Endothelial cell of umbilical vein (primary cell): ENCODE measurements around the gene ADAMTSL2.

Experiments used
- EZH2 ChIP-seq: IDR thresholded peaks from 2 replicates; pipeline ENCODE4 v1.6.1; 2012; ENCODE audit warnings: borderline replicate concordance, low read depth, mild to moderate bottlenecking, moderate library complexity, low read length, inconsistent platforms; ENCODE audit not compliant: severe bottlenecking
- FOS ChIP-seq: IDR thresholded peaks from 2 replicates; pipeline ENCODE4 v1.6.1; 2011; ENCODE audit warnings: mild to moderate bottlenecking, low read length, moderate library complexity, borderline replicate concordance; ENCODE audit not compliant: insufficient read depth
- JUN ChIP-seq: IDR thresholded peaks from 2 replicates; pipeline ENCODE4 v1.6.1; 2011; ENCODE audit warnings: borderline replicate concordance, low read depth; ENCODE audit not compliant: insufficient read length, insufficient read depth
- MYC ChIP-seq: IDR thresholded peaks from one replicate; pipeline ENCODE4 v1.6.1; 2011; ENCODE audit warnings: mild to moderate bottlenecking, low read depth, low read length
- POLR2A ChIP-seq: IDR thresholded peaks from 2 replicates; pipeline ENCODE4 v1.6.1; 2012; ENCODE audit warnings: low read depth, mild to moderate bottlenecking, control low read depth, low read length
- POLR2AphosphoS5 ChIP-seq: IDR thresholded peaks from 2 replicates; pipeline ENCODE4 v1.6.1; 2012; ENCODE audit warnings: low read depth, mild to moderate bottlenecking, control low read depth, low read length, moderate library complexity; ENCODE audit not compliant: insufficient read depth
- TF ChIP-seq, protein P1 (sequence below), 2 donors: IDR thresholded peaks; 1 replicate in 1 of 2; 2 replicates in 1 of 2; pipeline ENCODE4 v1.5.1; 2011; ENCODE audit warnings: low read length in 2 of 2, mild to moderate bottlenecking in 2 of 2, moderate library complexity in 2 of 2, control low read depth in 1 of 2, inconsistent platforms in 1 of 2, low read depth in 1 of 2; ENCODE audit not compliant: insufficient read depth in 1 of 2; ENCODE audit errors: extremely low read depth in 1 of 2
- TF ChIP-seq, protein P2 (sequence below): IDR thresholded peaks from 2 replicates; pipeline ENCODE4 v1.6.1; 2011; ENCODE audit not compliant: insufficient read depth, insufficient read length

DNA sequence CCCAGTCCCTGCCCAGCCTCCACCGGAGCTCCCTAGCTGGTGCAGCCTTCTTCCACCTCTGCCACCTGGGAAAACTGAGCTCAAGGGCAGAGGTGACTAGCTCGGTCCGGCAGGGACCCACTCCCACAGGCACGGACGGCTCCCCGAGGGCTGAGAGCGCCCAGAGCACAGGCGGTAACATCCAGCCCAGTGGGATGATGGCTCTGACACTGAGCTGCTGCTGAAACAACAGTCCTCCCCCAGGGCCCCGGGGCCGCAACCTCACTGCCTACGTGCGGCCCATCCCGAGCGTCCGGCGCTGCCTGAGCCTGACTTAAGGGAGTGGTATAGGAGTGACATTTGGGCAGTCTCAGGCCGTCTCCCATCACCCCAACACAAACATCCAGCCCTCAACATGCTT, 70.9 kb downstream of the ADAMTSL2 start:
- TF ChIP-seq MYC = no peak
- TF ChIP-seq, protein P1, sequence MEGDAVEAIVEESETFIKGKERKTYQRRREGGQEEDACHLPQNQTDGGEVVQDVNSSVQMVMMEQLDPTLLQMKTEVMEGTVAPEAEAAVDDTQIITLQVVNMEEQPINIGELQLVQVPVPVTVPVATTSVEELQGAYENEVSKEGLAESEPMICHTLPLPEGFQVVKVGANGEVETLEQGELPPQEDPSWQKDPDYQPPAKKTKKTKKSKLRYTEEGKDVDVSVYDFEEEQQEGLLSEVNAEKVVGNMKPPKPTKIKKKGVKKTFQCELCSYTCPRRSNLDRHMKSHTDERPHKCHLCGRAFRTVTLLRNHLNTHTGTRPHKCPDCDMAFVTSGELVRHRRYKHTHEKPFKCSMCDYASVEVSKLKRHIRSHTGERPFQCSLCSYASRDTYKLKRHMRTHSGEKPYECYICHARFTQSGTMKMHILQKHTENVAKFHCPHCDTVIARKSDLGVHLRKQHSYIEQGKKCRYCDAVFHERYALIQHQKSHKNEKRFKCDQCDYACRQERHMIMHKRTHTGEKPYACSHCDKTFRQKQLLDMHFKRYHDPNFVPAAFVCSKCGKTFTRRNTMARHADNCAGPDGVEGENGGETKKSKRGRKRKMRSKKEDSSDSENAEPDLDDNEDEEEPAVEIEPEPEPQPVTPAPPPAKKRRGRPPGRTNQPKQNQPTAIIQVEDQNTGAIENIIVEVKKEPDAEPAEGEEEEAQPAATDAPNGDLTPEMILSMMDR (IDR thresholded peaks at IDR 0.05; ENCODE audit: extremely low read depth in 1 of 2, insufficient read depth in 1 of 2, low read depth in 1 of 2, low read length in 2 of 2) = no peak
- no peak for TF ChIP-seq POLR2AphosphoS5
- TF ChIP-seq, protein P2, sequence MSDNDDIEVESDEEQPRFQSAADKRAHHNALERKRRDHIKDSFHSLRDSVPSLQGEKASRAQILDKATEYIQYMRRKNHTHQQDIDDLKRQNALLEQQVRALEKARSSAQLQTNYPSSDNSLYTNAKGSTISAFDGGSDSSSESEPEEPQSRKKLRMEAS = no peak
- TF ChIP-seq POLR2A = no peak
- no peak for TF ChIP-seq FOS
- TF ChIP-seq EZH2 = no peak
- TF ChIP-seq JUN = no peak
